Esophagus (tissue), 2 donors: ENCODE results near the gene SF3A1. TPM values are rescaled to one million over a fixed set of nuclear protein-coding genes. Genes with fewer than 3 reads are reported as not detected.

Source experiments
- H3K27ac ChIP-seq, 2 donors: one replicate each; pipeline ENCODE4 v1.5.1; 2013; ENCODE audit warnings: low read depth in 2 of 2, mild to moderate bottlenecking in 2 of 2, inconsistent platforms in 1 of 2, low read length in 1 of 2, moderate library complexity in 1 of 2
- H3K27me3 ChIP-seq, 2 donors: one replicate each; pipeline ENCODE4 v1.6.1; 2013; ENCODE audit warnings: low read length in 2 of 2, control low read depth in 1 of 2, mild to moderate bottlenecking in 1 of 2; ENCODE audit not compliant: insufficient read depth in 2 of 2, control insufficient read depth in 1 of 2
- H3K36me3 ChIP-seq, 2 donors: one replicate each; pipeline ENCODE4 v1.6.1; 2013; ENCODE audit warnings: low read length in 1 of 2; ENCODE audit not compliant: control insufficient read depth in 2 of 2, insufficient read depth in 2 of 2
- H3K4me1 ChIP-seq, 2 donors: one replicate each; pipeline ENCODE4 v1.6.1; 2013; ENCODE audit warnings: low read length in 1 of 2; ENCODE audit not compliant: control insufficient read depth in 2 of 2, insufficient read depth in 2 of 2
- H3K4me3 ChIP-seq, 2 donors: one replicate each; pipeline ENCODE4 v1.5.1; 2013; ENCODE audit warnings: low read length in 2 of 2, mild to moderate bottlenecking in 2 of 2, low read depth in 1 of 2, moderate library complexity in 1 of 2
- H3K9me3 ChIP-seq, 2 donors: one replicate each; pipeline ENCODE4 v1.6.1; 2013; ENCODE audit warnings: mild to moderate bottlenecking in 2 of 2, low read depth in 1 of 2, low read length in 1 of 2, moderate library complexity in 1 of 2; ENCODE audit not compliant: control insufficient read depth in 2 of 2, insufficient read depth in 1 of 2
- WGBS, 2 donors: extraction: QIAGEN DNeasy Blood & Tissue Kit; methylation state at CpG; one replicate each; pipeline ENCODE4 v1.1.7; 2013; 5-methylcytosine and 5-hydroxymethylcytosine counted together
- polyA plus RNA-seq, 2 donors: library from polyadenylated mRNA; stranded (reverse); fragments of 200-250 nt; gene quantifications; one replicate each; pipeline ENCODE4 v1.2.3, GENCODE V29; 2013
- donor health status: healthy with polysubstance abuse.
- donor health status: Bipolar disorder and iron deficiency.

The SF3A1 gene
- polyA plus RNA-seq, 2 donors: 14.3 to 23.1 TPM

GRCh38 chr22:30386960-30387827 lies 30.5 kb upstream of the SF3A1 start, which contains the start of gene RNF215:
RNF215 (minus strand) TSS chr22:30387411; CDS start chr22:30387313, 98 bp downstream.
- no peaks in the 10 kb centered on the region for H3K36me3 ChIP-seq
- H3K4me1 ChIP-seq: peaks cover 0 to 9% of the 10 kb centered on the region in 2 donors
- WGBS, 2 donors: 1 to 2% methylated on average over 52 to 95 of the region's 95 CpGs
- peak within 1 kb of the TSS; percentile 80 to 84 for H3K27ac ChIP-seq
- H3K4me3 ChIP-seq: peak within 1 kb of the TSS; percentile 63 to 75
- no peaks in the 10 kb centered on the region for H3K9me3 ChIP-seq
- H3K27me3 ChIP-seq: no peaks in the 10 kb centered on the region

- Histone ChIP-seq H3K4me3 (peak overlapping the region; percentile 63 to 75), H3K36me3 (peaks cover 0 to 4% of the 10 kb centered on the region in 2 donors), H3K4me1 (peaks cover 0 to 9% of the 10 kb centered on the region in 2 donors), H3K27ac (peak overlapping the region; percentile 80 to 84), H3K27me3 (no peaks in the 10 kb centered on the region), H3K9me3 (no peaks in the 10 kb centered on the region)
- 22 to 26% methylated on average over 10 of the region's 10 CpGs for WGBS, 2 donors
Measured at GRCh38 chr22:30386608-30386959, 29.9 kb upstream of the SF3A1 start.

GRCh38 chr22:30385942-30386341 lies 29.2 kb upstream of the SF3A1 start:
- H3K4me3 ChIP-seq: no peak overlapping the region
- peaks cover 0 to 7% of the 10 kb centered on the region in 2 donors for H3K36me3 ChIP-seq
- no peak overlapping the region for H3K27ac ChIP-seq
- peaks cover 0 to 9% of the 10 kb centered on the region in 2 donors for H3K4me1 ChIP-seq
- H3K27me3 ChIP-seq: no peaks in the 10 kb centered on the region
- 89 to 93% methylated on average over 10 of the region's 10 CpGs for WGBS, 2 donors
- no peaks in the 10 kb centered on the region for H3K9me3 ChIP-seq

- Histone ChIP-seq H3K9me3 (no peaks in the 10 kb centered on the region), H3K27me3 (no peaks in the 10 kb centered on the region), H3K27ac (no peak overlapping the region), H3K4me3 (no peak overlapping the region), H3K4me1 (peaks cover 0 to 9% of the 10 kb centered on the region in 2 donors), H3K36me3 (peaks cover 0 to 15% of the 10 kb centered on the region in 2 donors)
- WGBS, 2 donors: 64 to 87% methylated on average over 3 of the region's 3 CpGs
Measured at GRCh38 chr22:30383061-30383460, 26.4 kb upstream of the SF3A1 start.

- H3K27ac ChIP-seq: no peak overlapping the region
- H3K4me3 ChIP-seq: no peak overlapping the region
- H3K4me1 ChIP-seq: peaks cover 0 to 6% of the 10 kb centered on the region in 2 donors
- H3K36me3 ChIP-seq: peaks cover 0 to 19% of the 10 kb centered on the region in 2 donors
- WGBS, 2 donors: 95 to 99% methylated on average over 5 of the region's 5 CpGs
- H3K9me3 ChIP-seq: no peaks in the 10 kb centered on the region
- H3K27me3 ChIP-seq: no peaks in the 10 kb centered on the region
Measured at GRCh38 chr22:30382340-30382739, 25.6 kb upstream of the SF3A1 start.

GRCh38 chr22:30381264-30381663 lies 24.6 kb upstream of the SF3A1 start:
- Histone ChIP-seq H3K27ac (no peak overlapping the region), H3K27me3 (no peaks in the 10 kb centered on the region), H3K36me3 (peaks cover 0 to 19% of the 10 kb centered on the region in 2 donors), H3K4me1 (peaks cover 0 to 2% of the 10 kb centered on the region in 2 donors), H3K9me3 (no peaks in the 10 kb centered on the region), H3K4me3 (no peak overlapping the region)
- WGBS, 2 donors: 82 to 87% methylated on average over 12 of the region's 12 CpGs

GRCh38 chr22:30380011-30380410 lies 23.3 kb upstream of the SF3A1 start:
- H3K36me3 ChIP-seq: peaks cover 0 to 19% of the 10 kb centered on the region in 2 donors

GRCh38 chr22:30375312-30375849 lies 18.7 kb upstream of the SF3A1 start:
- Histone ChIP-seq H3K36me3 (peaks cover 0 to 9% of the 10 kb centered on the region in 2 donors), H3K9me3 (no peaks in the 10 kb centered on the region), H3K4me3 (no peak overlapping the region), H3K27ac (no peak overlapping the region), H3K27me3 (no peaks in the 10 kb centered on the region), H3K4me1 (no peaks in the 10 kb centered on the region)
- 91 to 96% methylated on average over 13 of the region's 13 CpGs for WGBS, 2 donors

More at GRCh38 chr22:30380011-30380410, 23.3 kb upstream of the SF3A1 start:
- H3K4me3 ChIP-seq: no peak overlapping the region
- H3K27ac ChIP-seq: no peak overlapping the region
- no peaks in the 10 kb centered on the region for H3K9me3 ChIP-seq
- H3K27me3 ChIP-seq: no peaks in the 10 kb centered on the region
- H3K4me1 ChIP-seq: no peaks in the 10 kb centered on the region
- 95 to 96% methylated on average over 20 of the region's 20 CpGs for WGBS, 2 donors

- Histone ChIP-seq H3K9me3 (no peaks in the 10 kb centered on the region), H3K27ac (no peak overlapping the region), H3K4me1 (no peaks in the 10 kb centered on the region), H3K36me3 (peaks cover 0 to 7% of the 10 kb centered on the region in 2 donors), H3K27me3 (no peaks in the 10 kb centered on the region), H3K4me3 (no peak overlapping the region)
- 84% methylated on average over 33 of the region's 33 CpGs for WGBS, 2 donors
Measured at GRCh38 chr22:30373331-30374325, 16.9 kb upstream of the SF3A1 start.
